Measurements from ENCODE around the gene ABCD1.
"Not testable (repeated sequence)": the region's sequence is repeated elsewhere in the genome, so short reads cannot be mapped to it uniquely, and the experiment has no call there.

ABCD1 gene

DNA sequence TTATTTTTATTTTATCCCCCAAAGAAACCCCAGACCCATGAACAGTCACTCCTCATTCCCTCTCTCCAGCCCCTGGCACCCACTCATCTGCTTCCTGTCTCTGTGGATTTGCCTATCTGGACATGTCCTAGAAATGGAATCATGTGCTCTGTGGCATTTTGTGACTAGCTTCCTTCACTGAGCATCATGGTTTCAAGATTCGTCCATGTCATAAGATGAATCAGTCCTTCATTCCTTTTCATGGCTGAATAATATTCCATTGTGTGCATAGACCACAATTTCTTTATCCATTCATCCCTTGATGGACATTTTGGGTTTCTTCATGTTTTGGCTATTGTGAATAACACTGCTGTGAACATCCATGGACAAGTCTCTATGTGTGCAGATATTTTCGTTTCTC, 10.2 kb downstream of the ABCD1 start:
- DNase-seq (ENCODE audit: low read depth) = no peak

DNA sequence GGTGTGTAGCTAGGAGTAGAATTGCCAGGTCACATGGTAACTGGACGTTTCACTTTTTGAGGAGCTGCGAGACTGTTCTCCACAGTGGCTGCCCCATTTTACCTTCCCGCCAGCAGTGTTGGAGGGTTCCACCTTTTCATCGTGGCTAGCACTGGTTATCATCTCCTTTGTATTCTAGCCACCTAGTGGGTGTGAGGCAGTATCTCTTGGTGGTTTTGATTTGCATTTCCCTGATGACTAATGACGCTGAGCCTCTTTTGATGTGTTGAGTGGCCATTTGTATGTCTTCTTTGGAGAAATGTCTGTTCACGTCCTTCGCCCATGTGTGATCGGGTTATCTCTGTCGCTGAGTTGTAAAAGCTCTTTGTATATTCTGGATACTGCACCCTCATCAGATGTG, 10.6 kb downstream of the ABCD1 start:
- DNase-seq (ENCODE audit: low read depth) = no peak

DNA sequence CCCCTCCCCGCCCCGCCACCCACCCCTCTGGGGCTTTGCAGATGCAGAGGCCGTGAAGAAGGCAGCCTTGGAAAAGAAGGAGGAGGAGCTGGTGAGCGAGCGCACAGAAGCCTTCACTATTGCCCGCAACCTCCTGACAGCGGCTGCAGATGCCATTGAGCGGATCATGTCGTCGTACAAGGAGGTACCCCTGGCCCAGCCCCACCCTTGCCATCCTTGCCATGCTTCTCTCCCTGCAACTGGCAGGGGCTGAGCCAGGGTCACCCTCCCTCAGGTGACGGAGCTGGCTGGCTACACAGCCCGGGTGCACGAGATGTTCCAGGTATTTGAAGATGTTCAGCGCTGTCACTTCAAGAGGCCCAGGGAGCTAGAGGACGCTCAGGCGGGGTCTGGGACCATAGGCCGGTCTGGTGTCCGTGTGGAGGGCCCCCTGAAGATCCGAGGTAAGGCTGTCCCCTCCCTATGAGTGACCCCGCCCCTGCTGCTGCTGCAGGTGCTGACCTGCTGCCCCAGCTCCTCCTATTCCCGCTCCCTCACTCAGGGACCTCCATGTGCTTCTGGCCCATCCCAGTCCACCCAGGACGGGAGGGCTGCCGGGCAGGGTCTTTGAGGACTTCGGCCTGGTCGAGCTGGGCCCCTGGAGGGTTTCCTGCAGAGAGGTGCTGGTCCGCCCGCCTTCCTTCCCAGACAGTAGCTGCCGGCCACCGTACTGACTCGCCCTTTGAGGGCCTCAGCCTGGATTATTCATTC, 11.6 kb downstream of the ABCD1 start:
- no peak for DNase-seq (ENCODE audit: low read depth)

DNA sequence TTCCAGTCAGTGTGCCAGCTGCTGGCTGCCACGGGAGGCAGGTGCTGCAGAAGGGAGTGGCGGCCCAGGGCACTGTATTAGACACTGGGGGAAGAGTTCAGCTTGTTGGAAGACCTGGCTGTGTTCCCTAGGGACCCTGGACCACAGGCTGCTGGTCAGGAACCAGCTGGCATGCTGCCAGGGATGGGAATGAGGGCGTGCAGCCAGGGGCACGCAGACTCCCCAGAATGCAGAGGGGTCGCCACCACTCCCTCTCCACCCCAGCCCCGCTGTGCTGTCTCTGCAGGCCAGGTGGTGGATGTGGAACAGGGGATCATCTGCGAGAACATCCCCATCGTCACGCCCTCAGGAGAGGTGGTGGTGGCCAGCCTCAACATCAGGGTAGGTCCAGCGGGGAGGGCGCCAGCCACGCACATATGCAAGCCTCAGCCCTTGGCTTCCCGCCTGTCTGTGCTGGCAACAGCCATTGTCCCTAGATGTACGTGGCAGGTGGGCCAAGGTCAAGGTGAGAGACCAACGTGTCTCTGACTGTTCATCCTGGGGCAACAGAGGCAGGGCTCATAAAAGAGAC, 12.3 kb downstream of the ABCD1 start:
- DNase-seq (ENCODE audit: low read depth) = no peak

DNA sequence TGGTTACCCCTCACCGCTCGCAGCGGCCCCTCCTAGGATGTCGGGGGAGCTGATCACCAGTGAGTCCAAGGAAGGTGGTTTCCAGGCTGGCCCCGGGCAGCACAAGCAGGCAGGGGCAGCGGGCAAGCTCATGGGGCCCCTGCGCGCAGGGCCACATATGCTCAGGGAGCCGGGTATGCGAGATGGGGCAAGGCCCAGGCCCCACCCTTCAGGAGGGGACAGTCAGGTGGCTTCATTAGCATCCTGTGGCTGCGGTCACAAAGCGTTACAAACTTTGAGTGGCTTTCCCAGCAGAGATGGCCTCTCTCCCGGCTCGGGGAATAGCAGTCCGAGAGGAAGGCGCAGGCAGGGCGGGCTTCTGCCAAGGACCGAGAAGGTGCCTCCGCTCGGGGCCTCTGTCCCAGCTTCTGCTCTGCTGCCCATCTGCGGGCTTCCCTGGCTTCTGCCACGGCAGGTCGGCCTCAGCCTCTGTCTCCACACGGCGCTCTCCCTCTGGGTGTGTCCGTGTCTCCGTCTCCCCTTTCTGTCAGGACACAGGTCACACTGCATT, 13.5 kb downstream of the ABCD1 start:
- DNase-seq (ENCODE audit: low read depth) = no peak

DNA sequence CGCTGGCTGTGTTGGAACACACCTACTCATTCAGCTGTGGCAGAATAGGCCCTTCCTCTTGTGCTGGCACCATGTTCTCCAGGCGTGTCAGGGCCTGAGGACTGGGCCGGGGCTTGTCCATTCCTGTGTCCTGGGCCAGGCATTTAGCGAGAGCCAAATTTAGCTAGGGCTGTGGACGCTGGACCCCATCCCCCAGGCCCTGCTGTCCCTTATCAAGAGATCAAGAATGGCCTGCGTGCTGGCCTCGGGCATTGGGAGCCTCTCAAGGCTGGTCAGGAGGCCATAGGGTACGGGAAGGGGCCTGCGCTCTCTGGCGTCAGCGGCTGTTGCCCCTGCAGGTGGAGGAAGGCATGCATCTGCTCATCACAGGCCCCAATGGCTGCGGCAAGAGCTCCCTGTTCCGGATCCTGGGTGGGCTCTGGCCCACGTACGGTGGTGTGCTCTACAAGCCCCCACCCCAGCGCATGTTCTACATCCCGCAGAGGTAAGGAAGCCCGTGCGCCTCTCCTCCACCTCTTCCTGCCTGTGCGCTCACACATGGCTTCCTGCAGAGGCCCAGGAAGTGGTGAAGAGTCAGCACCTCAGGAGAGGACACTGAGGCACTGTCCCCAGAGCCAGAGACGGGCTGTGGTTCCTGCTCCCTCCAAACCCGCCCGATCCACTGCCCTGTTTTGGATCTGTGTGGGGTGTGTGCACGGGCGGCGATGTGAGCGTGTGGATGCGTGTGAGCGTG, 15.3 kb downstream of the ABCD1 start:
- DNase-seq (ENCODE audit: low read depth) = no peak

DNA sequence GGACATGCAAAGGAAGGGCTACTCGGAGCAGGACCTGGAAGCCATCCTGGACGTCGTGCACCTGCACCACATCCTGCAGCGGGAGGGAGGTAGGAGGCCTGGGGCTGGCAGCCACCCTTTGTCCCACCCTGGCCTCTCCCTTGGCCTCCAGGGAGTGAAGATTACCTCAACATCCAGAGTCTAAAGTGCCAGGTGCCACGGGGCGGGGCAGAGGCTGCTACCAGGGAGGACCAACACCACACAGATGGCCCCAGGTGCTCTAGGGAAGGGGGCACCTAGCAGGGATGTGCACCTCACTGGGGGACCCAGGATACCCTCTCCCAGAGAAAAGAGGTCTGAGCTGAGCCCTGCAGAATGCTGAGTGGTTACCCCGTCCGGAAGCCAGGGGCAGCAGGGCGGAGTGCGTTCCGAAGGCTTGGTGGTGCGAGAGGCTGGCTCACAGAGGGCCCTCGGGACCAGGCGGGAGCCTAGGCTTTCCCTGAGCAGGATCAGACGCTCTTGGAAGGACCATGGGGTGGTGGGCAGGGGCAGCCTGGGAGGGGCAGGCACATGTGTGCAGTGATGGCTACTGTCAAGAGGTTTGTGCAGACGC, 16.1 kb downstream of the ABCD1 start:
- no peak for DNase-seq (ENCODE audit: low read depth)

DNA sequence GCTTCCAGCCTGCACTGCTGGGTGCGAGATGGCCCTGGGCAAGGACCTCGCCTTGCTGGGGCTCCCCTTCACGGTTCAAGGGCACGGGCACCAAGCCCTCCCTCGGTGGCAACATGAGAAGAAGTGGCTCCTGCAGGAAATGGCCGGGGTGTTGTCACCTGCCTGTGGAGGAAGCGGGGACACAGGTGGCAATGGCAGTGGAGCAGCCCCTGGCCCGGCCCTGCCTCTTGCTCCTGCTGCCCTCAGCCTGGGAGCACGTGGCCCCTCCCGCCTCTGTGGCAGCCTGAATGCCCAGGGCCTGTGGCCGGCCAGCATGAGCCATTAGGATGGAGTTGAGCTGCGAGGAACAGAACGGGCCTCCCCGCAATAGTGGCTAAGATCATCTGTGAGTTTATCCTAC, 16.8 kb downstream of the ABCD1 start:
- no peak for DNase-seq (ENCODE audit: low read depth)

DNA sequence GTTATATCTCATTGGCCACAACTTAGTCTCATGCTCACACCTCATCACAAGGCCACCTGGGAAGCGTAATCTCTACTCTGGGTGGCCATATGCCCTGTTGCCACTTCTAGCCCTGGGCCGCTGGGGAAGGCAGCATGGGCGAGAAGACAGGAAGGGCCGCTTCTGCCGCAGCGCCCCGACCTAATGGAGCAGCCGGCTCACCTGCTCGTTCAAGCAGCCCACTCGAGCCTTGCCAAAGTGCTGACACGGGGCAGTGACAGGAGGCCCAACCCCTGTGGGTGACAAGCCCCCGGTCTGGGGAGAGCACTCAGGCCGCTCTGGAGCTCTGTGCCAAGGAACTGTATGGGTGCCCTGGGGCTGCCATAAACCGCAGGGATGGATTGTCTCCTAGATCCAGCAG, 17.5 kb downstream of the ABCD1 start:
- DNase-seq (ENCODE audit: low read depth) = not testable (repeated sequence)

DNA sequence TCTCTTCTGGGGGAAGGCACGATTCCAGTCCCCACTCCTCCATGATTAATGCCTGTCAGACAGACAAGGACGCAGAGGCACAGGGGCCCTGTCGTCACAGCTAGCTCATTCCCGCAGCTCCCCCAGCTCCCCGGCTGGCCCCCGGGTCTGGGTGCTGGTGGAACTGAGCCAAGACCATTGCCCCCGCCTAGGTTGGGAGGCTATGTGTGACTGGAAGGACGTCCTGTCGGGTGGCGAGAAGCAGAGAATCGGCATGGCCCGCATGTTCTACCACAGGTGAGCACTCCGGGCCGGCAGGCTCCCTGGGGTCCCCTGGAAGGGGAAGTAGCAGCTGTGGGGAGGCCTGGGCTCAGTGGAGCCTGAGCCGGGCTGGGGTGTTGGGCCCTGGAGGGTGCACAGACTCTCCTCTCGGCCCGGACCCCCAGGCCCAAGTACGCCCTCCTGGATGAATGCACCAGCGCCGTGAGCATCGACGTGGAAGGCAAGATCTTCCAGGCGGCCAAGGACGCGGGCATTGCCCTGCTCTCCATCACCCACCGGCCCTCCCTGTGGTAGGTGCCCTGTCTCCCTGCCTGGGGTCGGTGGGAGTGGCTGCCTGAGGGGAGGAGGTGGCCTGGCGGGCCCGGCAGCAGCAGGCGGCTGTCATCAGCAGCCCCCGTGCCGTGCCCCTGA, 18.3 kb downstream of the ABCD1 start:
- DNase-seq (ENCODE audit: low read depth) = not testable (repeated sequence)

DNA sequence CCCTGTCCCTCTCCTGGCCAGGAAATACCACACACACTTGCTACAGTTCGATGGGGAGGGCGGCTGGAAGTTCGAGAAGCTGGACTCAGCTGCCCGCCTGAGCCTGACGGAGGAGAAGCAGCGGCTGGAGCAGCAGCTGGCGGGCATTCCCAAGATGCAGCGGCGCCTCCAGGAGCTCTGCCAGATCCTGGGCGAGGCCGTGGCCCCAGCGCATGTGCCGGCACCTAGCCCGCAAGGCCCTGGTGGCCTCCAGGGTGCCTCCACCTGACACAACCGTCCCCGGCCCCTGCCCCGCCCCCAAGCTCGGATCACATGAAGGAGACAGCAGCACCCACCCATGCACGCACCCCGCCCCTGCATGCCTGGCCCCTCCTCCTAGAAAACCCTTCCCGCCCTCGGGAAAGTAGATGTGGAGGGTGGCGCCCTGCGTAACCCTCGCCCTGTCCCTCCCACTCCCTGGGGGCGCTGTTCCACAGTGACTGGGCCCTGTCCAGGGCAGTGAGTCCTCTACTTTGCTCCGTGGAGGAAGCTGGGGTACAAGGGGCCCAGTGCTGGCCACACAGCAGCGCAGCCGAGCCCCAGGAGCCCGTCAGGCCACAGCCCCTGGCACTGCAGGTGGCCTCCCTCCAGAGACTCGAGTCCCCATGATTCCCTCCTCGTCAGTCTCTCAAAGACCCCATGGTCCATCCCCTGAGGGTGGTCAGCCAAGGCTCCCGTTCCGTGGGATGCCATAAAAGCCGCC, 19.0 kb downstream of the ABCD1 start:
- not testable (repeated sequence) for DNase-seq (ENCODE audit: low read depth)

DNA sequence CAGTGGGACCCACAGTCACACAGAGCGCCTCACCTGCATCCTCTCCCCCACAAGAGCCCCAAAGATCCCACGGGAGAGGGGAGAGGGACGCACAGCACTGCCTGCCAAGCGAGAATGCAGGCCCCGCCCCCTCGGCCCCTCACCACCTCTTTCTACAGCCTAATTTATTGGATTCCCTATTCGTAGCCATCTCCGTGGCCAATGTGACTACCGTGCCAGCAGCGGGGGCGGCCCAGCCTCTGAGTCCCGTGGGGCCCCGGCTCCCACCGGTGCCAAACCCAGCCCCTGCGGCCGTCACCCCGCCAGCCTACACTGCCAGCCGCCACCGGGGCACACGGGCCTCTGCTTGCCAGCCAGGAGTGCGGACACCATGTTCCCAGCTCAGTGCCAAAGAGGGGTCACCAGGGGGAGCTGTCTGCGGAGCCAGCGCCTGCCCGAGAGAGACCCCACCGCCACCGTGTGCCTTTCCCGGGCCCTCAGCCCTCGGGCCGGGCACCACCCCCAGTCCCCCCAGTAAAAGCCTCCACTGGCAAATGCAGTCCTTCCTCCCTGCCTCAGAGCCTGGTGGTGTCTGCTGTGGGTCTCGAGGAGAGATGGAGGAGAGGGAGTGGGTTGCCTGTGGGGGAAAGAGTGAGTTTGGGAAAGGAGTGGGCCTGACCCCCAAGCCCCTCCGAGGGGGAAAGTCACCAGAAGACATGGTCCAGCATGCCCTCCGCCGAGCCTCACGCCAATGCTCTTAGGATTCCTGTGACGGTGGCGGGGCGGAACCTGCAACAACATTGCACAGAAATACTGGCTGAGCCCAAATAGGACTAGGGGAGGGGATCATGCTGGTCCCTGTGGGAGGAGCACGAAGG, 19.8 kb downstream of the ABCD1 start:
- no peak for DNase-seq (ENCODE audit: low read depth)

DNA sequence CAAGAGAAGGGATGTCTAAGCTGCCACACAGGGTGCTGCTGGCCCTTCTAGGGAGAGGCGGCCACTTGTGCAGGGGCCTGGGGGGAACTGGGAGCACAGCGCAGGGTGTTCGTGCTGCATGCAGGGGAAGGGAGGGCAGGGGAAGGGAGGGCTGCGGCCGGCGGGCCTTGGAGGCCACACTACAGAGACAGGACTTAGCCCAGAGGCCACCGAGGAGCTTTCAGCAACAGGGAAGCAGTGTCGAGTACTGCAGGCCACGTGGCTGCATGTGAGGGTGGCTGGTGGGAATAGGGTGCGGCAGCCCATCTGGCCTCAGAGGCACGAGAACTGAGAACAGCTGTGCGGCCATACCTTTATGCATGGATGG, 20.4 kb downstream of the ABCD1 start:
- DNase-seq (ENCODE audit: low read depth) = not testable (repeated sequence)

DNA sequence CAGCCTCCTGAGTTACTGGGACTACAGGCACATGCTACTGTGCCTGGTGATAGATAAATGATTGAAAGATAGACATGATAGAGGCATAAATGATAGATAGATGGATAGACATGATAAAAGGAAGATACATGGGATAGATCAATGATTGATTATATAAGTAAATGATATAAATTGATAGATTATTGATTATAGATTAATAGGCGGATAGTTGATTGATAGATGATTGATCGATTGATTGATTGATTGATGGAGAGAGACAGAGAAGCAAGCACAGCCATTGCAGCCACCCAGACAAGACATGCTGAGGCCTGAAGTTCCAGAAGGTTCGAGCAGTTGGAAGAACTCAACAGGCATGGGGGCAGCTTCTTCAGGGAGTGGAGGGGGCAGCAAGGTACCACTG, 21.7 kb downstream of the ABCD1 start:
- DNase-seq (ENCODE audit: low read depth) = no peak

DNA sequence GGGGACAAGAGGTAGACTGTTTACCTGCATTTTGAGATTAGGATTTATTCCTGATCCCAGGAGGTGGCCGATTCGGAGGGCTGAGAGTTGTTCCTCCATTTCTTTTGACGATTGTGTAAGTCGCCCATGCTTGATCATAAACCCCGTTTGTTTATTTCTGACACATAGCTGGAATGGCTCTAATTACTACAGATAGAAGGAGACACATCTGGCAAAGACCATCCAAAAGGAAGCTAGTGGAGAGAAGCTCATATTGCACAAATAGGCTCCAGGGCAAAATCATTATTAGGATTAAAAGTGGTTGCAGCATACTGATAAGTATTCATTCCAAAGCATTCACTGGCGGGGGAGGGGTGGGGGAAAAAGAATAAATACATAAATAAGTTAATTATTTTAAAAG, 22.3 kb downstream of the ABCD1 start:
- DNase-seq (ENCODE audit: low read depth) = not testable (repeated sequence)

DNA sequence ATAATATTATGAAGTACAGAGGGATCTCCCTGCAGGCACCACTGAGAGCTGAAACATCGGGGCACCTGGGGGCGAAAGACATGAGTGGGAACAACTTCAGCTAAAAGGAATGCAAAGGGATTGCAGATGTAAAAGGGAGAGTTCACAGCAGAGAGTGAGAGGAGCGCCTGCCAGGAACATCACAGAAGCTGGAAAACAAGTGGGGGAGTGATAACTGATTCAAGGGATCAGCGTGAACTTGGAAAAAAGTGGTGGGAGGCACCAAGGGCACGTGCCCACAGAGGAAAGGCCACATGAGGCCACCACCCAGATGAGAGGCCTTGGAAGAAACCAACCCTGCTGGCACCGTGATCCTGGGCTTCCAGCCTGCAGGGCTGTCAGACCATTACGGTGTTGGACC, 24.4 kb downstream of the ABCD1 start:
- DNase-seq (ENCODE audit: low read depth) = not testable (repeated sequence)

DNA sequence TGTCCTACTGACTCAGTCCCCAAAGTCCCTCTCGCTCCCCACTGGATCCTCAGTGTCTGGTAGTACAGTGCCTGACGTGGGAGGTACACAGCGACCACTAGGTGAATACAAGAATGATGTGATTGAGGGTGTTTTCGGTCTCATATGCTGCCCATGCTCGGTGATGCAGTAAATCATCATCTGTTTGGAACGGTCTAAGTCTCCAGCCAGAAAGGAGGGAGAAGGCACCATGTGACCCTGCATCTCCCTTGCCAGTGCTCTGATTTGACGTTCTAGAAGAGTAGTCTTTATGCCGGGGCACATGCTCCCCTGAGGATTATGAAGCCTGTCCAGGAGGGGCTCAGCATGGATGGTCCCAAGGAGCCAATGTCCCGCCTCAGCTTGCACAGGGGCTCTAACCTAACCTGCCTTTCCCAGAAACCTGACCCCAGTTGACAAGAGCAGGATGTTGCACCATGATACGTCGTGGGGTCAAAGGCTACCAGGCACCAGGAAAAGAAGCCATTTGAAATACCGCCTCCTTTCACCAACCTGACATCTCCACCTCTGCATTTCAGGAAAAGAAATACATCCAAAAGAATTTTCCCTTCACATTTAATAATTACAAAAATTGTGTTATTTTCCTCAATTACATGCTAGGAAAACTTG, 25.6 kb downstream of the ABCD1 start:
- DNase-seq (ENCODE audit: low read depth) = no peak

DNA sequence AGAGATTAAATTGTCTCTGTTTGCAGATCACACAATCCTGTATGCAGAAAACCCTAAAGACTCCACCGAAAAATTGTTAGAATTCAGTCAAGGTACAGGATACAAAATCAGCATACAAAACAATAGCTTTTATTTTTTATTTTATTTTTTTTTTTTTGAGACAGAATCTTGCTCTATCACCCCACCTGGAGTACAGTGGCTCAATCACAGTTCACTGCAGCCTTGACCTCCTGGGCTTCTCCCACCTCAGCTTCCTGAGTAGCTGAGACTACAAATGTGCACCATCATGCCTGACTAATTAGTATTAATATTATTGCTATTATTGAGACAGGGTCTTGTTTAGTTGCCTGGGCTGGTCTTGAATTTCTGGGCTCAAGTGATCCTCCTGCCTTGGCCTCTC, 30.5 kb downstream of the ABCD1 start:
- no peak for DNase-seq (ENCODE audit: low read depth)

DNA sequence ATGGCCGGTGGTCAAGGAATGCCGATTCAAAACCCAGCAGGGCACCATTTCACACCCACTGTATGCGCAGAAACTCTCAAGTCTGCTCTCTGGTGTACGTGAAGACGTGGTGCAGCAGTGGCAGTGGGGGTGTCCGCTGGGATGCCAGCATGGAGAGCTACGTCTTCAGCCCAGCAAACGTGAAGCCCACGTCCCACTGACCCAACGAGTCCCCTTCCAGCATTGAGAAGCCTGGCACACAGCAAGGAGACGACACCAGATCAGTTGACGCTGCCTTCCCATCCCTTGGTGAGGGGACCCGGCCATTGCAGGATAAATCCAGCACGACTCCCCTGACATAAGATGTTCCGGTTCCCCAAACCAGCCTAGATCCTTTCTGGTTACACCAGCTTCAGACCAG, 37.2 kb downstream of the ABCD1 start:
- no peak for DNase-seq (ENCODE audit: low read depth)

DNA sequence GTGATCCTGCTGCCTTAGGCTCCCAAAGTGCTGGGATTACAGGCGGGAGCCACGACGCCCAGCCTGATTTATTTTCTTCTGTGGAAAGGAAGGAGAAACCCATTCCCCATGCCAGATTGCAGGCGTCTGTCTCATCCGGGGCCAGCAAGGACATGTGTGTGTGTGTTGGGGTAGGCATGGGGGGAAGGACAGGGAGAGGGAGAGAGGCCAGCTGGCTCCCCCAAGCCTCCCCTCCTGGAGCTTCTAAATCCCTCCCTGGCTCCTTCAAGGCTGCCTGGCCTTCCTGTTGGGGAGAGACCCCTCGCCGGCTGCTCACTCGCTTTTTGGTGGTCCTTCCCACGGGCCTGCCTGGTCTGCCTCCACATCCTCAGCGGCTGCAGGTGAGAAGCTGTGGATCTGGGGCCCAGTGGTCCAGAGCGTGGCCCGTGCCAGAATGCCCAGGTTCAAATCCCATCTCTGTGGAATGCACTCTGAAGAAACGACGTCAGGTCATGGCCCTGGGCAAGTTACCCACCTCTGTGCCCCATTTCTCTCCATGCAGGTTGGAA, 38.0 kb downstream of the ABCD1 start:
- no peak for DNase-seq (ENCODE audit: low read depth)
